SHP77 treated with DMSO at 0.1 percent for 48 hours (cell line): Measurements from ENCODE around the gene TRAF2.

ENCODE experiments used
- DNase-seq: peaks from one replicate; lab custom pipeline; 2025; lab: John Stamatoyannopoulos, UW

The TRAF2 gene

DNA sequence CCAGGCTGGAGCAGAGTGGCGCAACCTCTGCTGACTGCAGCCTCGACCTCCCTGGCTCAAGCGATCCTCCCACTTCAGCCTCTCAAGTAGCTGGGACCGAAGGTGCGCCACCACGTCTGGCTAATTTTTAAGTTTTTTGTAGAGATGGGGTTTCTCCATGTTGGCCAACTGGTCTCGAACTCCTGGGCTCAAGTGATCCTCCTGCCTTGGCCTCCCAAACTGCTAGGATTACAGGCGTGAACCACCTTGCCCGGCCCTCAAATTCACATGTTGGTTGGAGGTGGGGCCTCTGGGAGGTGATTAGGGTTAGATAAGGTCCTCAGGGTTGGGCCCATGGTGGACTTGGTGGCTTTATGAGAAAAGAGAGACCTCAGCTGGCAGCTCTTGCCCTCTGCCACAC lies 75.8 kb downstream of the TRAF2 start:
- no peak for DNase-seq

DNA sequence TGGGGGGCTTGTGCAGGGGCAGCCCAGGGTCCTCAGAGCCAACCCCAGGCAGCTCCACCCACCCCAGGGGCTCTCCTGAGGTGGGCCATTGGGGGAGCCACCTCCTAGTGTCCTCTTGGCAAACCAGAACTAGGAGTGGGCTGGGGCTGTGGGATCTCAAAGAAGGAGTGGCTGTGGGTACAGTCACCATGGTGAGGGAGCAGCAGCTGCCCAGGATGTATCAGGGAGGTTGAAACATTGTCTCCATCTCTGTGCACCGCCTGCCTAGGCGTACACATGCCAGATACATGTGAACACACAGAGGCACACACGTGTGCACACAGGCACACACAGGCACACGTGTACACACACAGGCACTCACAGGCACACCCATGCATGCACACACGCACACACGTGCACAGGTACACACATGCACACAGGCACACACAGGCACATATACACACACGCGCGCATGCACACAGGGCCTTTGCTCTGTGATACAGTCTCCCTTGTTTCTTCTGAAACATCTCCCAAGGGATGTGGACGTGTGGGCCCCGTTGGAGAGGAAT lies 76.5 kb downstream of the TRAF2 start:
- DNase-seq, result no peak

GRCh38 chr9:136963341-136963740 lies 77.0 kb downstream of the TRAF2 start:
- no peak for DNase-seq

- DNase-seq, result no peak
Measured at GRCh38 chr9:136963751-136964150, 77.4 kb downstream of the TRAF2 start.

DNA sequence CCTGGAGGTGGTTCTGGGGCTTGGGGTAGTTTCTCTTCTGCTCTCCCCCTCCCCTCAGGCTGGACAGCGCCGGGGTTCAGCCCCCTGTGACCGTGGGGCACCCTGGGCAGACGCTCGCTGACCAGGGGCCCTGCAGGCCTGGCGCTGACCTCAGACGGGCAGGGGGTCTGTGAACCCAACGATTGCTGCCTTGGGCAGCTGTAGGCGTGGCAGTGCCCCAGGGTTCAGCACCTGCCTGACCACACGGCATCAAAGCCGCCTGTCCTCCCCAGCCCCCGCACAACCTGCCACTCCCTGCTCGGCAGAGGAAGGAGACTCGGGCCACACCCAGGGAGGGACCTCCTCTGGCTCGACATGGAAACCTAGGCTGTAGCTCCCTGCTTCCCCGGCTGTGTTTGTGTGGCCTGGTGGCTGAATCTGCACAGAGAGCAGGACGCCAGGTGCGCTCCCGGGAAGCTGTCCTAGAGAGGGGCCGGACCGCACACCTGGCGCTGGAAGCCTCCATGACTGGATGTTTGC lies 77.9 kb downstream of the TRAF2 start:
- DNase-seq, result no peak

DNA sequence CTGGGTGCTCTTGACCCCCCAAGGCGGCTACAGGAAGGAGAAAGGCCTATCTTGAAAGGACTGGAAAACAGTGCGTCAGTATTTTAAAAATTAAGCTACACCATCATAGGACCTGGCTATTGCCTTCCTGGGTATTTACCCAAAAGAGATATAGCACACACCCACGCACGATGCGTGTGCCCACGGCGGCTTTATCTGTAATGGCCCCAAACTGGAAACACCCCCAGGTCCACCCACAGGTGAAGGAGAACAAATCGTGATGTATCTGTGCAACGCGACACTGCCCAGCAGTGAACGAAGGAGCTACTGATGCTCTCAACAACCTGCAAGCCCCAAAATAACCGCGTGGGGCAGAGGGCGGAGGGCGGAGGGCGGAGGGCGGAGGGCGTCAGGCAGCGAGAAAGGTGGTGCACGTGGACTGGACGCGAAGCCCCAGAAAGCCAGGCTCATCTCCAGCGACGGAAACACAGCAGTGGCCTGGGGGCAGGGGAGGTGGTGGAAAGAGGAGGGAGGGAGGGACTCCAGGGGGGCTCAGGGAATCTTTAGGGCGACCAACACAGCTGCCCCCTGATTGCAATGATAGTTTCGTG lies 78.6 kb downstream of the TRAF2 start:
- no peak for DNase-seq

DNA sequence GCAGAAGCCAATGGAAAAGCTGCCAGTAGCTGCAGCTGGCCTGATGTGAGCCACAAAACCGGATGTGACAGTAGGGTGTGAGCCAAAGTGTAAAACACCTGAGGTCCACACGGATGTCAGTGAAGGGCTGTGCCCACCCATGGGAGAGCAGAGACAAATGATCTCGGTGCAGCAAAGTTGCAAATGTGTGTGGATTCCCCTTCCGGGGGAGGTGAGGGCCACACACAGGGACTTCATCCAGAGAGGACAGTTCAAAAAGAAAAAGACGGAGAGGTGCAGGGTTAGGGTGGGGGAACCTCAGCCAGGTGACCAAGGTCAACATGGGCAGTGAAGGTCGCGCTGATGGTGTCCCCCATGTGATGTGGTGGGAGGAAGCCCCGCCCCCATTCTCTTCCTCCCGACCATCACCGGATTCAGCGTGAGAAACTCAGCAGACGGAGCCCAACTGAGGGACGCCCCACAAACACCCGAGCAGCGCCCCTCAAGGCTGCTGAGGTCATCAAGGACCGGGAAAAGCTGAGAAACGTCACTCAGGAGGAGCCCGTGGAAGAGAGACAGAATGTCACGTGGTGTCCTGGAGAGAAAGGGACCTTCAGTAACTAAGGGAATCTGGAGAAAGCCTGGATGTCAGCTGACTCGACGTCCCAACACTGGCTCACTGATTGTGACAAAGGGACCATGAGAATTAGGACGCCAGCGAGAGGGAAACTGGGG lies 79.6 kb downstream of the TRAF2 start:
- DNase-seq, result no peak

GRCh38 chr9:136968333-136969127 lies 82.2 kb downstream of the TRAF2 start:
- no peak for DNase-seq

DNA sequence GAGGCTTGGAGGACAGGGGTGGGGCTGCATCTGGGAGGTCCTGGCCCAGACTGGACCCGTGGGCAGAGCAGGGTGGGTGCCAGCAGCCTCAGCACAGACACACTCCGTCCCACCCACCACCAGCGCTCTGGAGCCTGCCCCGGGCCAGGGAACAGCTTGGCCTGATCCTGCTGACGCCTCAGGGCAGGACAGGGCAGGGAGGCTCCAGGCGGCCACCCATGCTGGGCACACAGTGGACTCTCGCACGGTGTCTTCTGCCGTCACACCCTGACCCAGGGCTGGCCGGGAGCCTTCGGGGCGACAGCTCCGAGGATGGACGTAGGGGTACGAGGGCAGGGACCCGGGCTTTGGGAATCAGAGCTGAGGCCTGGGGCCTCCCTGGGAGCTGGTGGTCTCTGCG lies 82.8 kb downstream of the TRAF2 start:
- DNase-seq, result no peak

DNA sequence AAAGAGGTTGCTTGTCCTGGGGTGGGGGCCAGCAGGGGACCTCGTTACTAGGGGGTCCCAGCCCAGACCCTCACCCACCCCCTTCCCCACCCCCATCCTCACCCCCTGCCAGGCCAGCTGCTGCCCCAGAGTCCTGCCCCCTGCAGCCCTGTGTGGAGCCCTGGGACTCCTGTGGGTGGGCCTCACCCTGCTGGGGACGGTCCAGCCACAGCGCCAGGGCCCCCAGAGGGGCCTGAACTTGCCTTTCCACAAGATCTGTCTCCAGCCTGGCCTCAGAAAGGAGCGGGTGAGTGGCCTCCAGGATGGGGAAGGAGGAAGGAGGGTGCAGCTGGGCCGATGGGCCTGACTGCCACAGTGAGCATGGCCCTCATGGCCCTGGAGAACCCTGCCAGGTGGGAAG lies 83.5 kb downstream of the TRAF2 start:
- no peak for DNase-seq

GRCh38 chr9:136970361-136970760 lies 84.0 kb downstream of the TRAF2 start:
- DNase-seq, result no peak

DNA sequence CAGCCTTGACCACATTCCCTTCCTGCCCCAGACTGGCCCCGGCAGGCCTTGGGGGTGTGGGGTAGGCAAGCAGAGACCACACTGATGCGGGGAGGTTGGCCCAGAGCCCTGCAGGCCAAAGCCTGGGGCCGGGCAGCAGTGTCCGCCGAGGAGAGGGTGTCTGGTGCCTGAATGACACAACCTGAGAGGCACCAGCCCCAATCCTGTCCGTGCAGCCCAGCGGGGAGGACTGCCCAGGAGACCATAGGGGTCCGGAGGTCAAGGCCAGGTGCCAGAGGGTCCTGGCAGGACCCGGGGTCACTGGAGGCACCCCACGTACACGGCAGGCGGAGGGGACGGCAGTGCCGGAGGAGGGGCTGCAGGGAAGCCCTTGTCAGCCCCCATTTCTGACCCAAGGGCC lies 85.4 kb downstream of the TRAF2 start:
- DNase-seq, result no peak

- no peak for DNase-seq
Measured at GRCh38 chr9:136972335-136972734, 86.0 kb downstream of the TRAF2 start.

GRCh38 chr9:136972743-136973142 lies 86.4 kb downstream of the TRAF2 start:
- no peak for DNase-seq

GRCh38 chr9:136973618-136974617 lies 87.6 kb downstream of the TRAF2 start:
- no peak for DNase-seq

- no peak for DNase-seq
Measured at GRCh38 chr9:136974817-136975535, 88.7 kb downstream of the TRAF2 start.

- no peak for DNase-seq
Measured at GRCh38 chr9:136975644-136976043, 89.3 kb downstream of the TRAF2 start.
